SK-N-SH treated with all-trans-retinoic acid at 6 μM for 48 hours (cell line): Measurements from ENCODE around the gene RELL2.

Experiments used
- ATAC-seq: fragments of 200-7000 bp; cut with Tn5 transposase; 3 replicates; pipeline ENCODE4 v1.9.1; 2020; ENCODE audit warnings: mild to moderate bottlenecking, moderate library complexity
- ARNTL ChIP-seq: fragments of 450-650 bp; formaldehyde crosslinking; IDR thresholded peaks from 2 replicates; pipeline ENCODE4 v1.5.0; 2020; ENCODE audit warnings: low read depth, mild to moderate bottlenecking, moderate library complexity, borderline replicate concordance
- BACH2 ChIP-seq: fragments of 250-450 bp; sonication (Bioruptor Pico); IDR thresholded peaks from 2 replicates; pipeline ENCODE4 v1.9.0; 2021; ENCODE audit warnings: mild to moderate bottlenecking, borderline replicate concordance
- CSDC2 ChIP-seq: fragments of 250-450 bp; sonication (Bioruptor Pico); IDR thresholded peaks from 2 replicates; pipeline ENCODE4 v1.5.0; 2020; ENCODE audit warnings: mild to moderate bottlenecking, moderate library complexity
- ESRRG ChIP-seq: fragments of 250-450 bp; sonication (Bioruptor Pico); IDR thresholded peaks from 2 replicates; pipeline ENCODE4 v1.6.1; 2021; ENCODE audit warnings: mild to moderate bottlenecking
- GLIS3 ChIP-seq: fragments of 250-450 bp; sonication (Bioruptor Pico); IDR thresholded peaks from 2 replicates; pipeline ENCODE4 v1.5.0; 2020; ENCODE audit warnings: mild to moderate bottlenecking, moderate library complexity
- ISL1 ChIP-seq: fragments of 250-450 bp; sonication (Bioruptor Pico); IDR thresholded peaks from 2 replicates; pipeline ENCODE4 v2.1.2; 2022; ENCODE audit warnings: mild to moderate bottlenecking, moderate library complexity
- PPARA ChIP-seq: fragments of 250-450 bp; sonication (Bioruptor Pico); IDR thresholded peaks from 2 replicates; pipeline ENCODE4 v1.5.0; 2020; ENCODE audit warnings: mild to moderate bottlenecking, borderline replicate concordance
- RARB ChIP-seq: fragments of 250-450 bp; sonication (Bioruptor Pico); IDR thresholded peaks from 2 replicates; pipeline ENCODE4 v1.8.0; 2021; ENCODE audit warnings: mild to moderate bottlenecking, moderate library complexity
- SNAI2 ChIP-seq: fragments of 250-450 bp; sonication (Bioruptor Pico); IDR thresholded peaks from 2 replicates; pipeline ENCODE4 v1.5.0; 2020; ENCODE audit warnings: mild to moderate bottlenecking, moderate library complexity
- TCF4 ChIP-seq: fragments of 250-450 bp; sonication (Bioruptor Pico); IDR thresholded peaks from 2 replicates; pipeline ENCODE4 v1.8.0; 2021; ENCODE audit warnings: mild to moderate bottlenecking, moderate library complexity, borderline replicate concordance
- TOX ChIP-seq: fragments of 250-450 bp; sonication (Bioruptor Pico); IDR thresholded peaks from 2 replicates; pipeline ENCODE4 v1.8.0; 2021; ENCODE audit warnings: mild to moderate bottlenecking, moderate library complexity, borderline replicate concordance
- ZC3H10 ChIP-seq: fragments of 250-450 bp; sonication (Bioruptor Pico); IDR thresholded peaks from 2 replicates; pipeline ENCODE4 v1.5.1; 2021; ENCODE audit warnings: mild to moderate bottlenecking, moderate library complexity
- ZFP3 ChIP-seq: fragments of 250-450 bp; sonication (Bioruptor Pico); IDR thresholded peaks from 2 replicates; pipeline ENCODE4 v1.5.0; 2020; ENCODE audit warnings: mild to moderate bottlenecking, moderate library complexity
- ZFP30 ChIP-seq: fragments of 450-650 bp; formaldehyde crosslinking; IDR thresholded peaks from 2 replicates; pipeline ENCODE4 v1.5.0; 2022; ENCODE audit warnings: mild to moderate bottlenecking, moderate library complexity
- ZNF565 ChIP-seq: fragments of 450-650 bp; formaldehyde crosslinking; conservative IDR thresholded peaks from 2 replicates; pipeline ENCODE4 v1.5.0; 2020; ENCODE audit warnings: low read depth, mild to moderate bottlenecking, moderate library complexity
- ZNF70 ChIP-seq: fragments of 450-650 bp; formaldehyde crosslinking; IDR thresholded peaks from 2 replicates; pipeline ENCODE4 v1.5.0; 2020; ENCODE audit warnings: mild to moderate bottlenecking, moderate library complexity
- ZNF8 ChIP-seq: fragments of 450-650 bp; formaldehyde crosslinking; IDR thresholded peaks from 2 replicates; pipeline ENCODE4 v1.5.0; 2020; ENCODE audit warnings: mild to moderate bottlenecking, moderate library complexity
- TF ChIP-seq, protein P1 (sequence below): fragments of 250-450 bp; sonication (Bioruptor Pico); IDR thresholded peaks from 2 replicates; pipeline ENCODE4 v1.5.1; 2021; ENCODE audit warnings: mild to moderate bottlenecking, moderate library complexity
- TF ChIP-seq, protein P2 (sequence below): fragments of 250-450 bp; sonication (Bioruptor Pico); IDR thresholded peaks from 2 replicates; pipeline ENCODE4 v1.8.0; 2021; ENCODE audit warnings: low read depth, mild to moderate bottlenecking, moderate library complexity, borderline replicate concordance
- TF ChIP-seq, protein P3 (sequence below): fragments of 250-450 bp; sonication (Bioruptor Pico); IDR thresholded peaks from 2 replicates; pipeline ENCODE4 v1.8.0; 2020; ENCODE audit warnings: mild to moderate bottlenecking, moderate library complexity, borderline replicate concordance
- TF ChIP-seq, protein P4 (sequence below): fragments of 250-450 bp; sonication (Bioruptor Pico); IDR thresholded peaks from 2 replicates; pipeline ENCODE4 v1.5.1; 2020; ENCODE audit warnings: low read depth, mild to moderate bottlenecking, moderate library complexity
- TF ChIP-seq, protein P5 (sequence below): fragments of 250-450 bp; sonication (Bioruptor Pico); IDR thresholded peaks from 2 replicates; pipeline ENCODE4 v1.5.0; 2020; ENCODE audit warnings: mild to moderate bottlenecking, moderate library complexity

RELL2 gene

DNA sequence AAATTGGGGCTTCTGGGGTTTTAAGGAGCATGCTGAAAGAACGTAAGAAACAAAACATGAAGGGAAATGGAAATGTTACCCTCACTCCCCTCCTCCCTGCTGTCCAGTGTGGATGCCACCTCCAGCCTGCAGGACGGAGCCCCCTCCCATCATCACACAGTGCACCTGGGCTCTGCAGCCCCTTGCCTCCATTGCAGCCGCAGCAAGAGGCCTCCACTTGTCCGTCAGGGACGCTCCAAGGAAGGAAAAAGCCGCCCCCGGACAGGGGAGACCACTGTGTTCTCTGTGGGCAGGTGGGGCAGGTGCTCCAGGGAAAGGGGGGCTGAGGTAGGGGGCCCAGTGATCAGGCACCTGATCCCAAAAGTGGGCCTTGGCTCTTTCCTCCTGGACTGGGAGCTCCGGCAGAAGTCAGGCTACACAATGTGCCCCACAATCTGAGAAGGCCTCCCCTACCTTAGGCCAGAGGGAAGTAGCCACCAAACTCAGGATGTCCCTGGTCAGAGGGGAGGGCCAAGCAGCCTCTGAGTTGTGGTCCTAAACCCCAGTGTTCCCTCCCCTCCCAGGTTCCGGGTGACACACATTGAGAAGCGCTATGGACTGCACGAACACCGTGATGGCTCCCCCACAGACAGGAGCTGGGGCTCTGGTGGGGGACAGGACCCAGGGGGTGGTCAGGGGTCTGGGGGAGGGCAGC lies 2.7 kb downstream of the RELL2 start:
- no peak for ATAC-seq
- TF ChIP-seq ZFP30 (no peak), ZNF8 (no peak), CSDC2 (CRISPR knock-in tag) (no peak), BACH2 (CRISPR knock-in tag) (no peak), ESRRG (CRISPR knock-in tag) (no peak), ISL1 (no peak), TOX (CRISPR knock-in tag) (no peak), PPARA (CRISPR knock-in tag) (no peak), ZNF70 (no peak), ZC3H10 (CRISPR knock-in tag) (no peak), ARNTL (CRISPR knock-in tag) (no peak), ZNF565 (CRISPR knock-in tag) (no peak), TCF4 (CRISPR knock-in tag) (no peak), GLIS3 (CRISPR knock-in tag) (no peak), SNAI2 (CRISPR knock-in tag) (no peak)
- TF ChIP-seq, protein P1, sequence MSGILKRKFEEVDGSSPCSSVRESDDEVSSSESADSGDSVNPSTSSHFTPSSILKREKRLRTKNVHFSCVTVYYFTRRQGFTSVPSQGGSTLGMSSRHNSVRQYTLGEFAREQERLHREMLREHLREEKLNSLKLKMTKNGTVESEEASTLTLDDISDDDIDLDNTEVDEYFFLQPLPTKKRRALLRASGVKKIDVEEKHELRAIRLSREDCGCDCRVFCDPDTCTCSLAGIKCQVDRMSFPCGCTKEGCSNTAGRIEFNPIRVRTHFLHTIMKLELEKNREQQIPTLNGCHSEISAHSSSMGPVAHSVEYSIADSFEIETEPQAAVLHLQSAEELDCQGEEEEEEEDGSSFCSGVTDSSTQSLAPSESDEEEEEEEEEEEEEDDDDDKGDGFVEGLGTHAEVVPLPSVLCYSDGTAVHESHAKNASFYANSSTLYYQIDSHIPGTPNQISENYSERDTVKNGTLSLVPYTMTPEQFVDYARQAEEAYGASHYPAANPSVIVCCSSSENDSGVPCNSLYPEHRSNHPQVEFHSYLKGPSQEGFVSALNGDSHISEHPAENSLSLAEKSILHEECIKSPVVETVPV (CRISPR knock-in tag): no peak
- TF ChIP-seq, protein P2, sequence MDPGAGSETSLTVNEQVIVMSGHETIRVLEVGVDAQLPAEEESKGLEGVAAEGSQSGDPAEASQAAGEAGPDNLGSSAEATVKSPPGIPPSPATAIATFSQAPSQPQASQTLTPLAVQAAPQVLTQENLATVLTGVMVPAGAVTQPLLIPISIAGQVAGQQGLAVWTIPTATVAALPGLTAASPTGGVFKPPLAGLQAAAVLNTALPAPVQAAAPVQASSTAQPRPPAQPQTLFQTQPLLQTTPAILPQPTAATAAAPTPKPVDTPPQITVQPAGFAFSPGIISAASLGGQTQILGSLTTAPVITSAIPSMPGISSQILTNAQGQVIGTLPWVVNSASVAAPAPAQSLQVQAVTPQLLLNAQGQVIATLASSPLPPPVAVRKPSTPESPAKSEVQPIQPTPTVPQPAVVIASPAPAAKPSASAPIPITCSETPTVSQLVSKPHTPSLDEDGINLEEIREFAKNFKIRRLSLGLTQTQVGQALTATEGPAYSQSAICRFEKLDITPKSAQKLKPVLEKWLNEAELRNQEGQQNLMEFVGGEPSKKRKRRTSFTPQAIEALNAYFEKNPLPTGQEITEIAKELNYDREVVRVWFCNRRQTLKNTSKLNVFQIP (CRISPR knock-in tag): no peak
- TF ChIP-seq, protein P3, sequence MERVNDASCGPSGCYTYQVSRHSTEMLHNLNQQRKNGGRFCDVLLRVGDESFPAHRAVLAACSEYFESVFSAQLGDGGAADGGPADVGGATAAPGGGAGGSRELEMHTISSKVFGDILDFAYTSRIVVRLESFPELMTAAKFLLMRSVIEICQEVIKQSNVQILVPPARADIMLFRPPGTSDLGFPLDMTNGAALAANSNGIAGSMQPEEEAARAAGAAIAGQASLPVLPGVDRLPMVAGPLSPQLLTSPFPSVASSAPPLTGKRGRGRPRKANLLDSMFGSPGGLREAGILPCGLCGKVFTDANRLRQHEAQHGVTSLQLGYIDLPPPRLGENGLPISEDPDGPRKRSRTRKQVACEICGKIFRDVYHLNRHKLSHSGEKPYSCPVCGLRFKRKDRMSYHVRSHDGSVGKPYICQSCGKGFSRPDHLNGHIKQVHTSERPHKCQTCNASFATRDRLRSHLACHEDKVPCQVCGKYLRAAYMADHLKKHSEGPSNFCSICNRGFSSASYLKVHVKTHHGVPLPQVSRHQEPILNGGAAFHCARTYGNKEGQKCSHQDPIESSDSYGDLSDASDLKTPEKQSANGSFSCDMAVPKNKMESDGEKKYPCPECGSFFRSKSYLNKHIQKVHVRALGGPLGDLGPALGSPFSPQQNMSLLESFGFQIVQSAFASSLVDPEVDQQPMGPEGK: no peak
- TF ChIP-seq, protein P4, sequence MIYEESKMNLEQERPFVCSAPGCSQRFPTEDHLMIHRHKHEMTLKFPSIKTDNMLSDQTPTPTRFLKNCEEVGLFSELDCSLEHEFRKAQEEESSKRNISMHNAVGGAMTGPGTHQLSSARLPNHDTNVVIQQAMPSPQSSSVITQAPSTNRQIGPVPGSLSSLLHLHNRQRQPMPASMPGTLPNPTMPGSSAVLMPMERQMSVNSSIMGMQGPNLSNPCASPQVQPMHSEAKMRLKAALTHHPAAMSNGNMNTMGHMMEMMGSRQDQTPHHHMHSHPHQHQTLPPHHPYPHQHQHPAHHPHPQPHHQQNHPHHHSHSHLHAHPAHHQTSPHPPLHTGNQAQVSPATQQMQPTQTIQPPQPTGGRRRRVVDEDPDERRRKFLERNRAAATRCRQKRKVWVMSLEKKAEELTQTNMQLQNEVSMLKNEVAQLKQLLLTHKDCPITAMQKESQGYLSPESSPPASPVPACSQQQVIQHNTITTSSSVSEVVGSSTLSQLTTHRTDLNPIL (CRISPR knock-in tag): no peak
- TF ChIP-seq, protein P5, sequence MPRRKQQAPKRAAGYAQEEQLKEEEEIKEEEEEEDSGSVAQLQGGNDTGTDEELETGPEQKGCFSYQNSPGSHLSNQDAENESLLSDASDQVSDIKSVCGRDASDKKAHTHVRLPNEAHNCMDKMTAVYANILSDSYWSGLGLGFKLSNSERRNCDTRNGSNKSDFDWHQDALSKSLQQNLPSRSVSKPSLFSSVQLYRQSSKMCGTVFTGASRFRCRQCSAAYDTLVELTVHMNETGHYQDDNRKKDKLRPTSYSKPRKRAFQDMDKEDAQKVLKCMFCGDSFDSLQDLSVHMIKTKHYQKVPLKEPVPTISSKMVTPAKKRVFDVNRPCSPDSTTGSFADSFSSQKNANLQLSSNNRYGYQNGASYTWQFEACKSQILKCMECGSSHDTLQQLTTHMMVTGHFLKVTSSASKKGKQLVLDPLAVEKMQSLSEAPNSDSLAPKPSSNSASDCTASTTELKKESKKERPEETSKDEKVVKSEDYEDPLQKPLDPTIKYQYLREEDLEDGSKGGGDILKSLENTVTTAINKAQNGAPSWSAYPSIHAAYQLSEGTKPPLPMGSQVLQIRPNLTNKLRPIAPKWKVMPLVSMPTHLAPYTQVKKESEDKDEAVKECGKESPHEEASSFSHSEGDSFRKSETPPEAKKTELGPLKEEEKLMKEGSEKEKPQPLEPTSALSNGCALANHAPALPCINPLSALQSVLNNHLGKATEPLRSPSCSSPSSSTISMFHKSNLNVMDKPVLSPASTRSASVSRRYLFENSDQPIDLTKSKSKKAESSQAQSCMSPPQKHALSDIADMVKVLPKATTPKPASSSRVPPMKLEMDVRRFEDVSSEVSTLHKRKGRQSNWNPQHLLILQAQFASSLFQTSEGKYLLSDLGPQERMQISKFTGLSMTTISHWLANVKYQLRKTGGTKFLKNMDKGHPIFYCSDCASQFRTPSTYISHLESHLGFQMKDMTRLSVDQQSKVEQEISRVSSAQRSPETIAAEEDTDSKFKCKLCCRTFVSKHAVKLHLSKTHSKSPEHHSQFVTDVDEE: no peak

DNA sequence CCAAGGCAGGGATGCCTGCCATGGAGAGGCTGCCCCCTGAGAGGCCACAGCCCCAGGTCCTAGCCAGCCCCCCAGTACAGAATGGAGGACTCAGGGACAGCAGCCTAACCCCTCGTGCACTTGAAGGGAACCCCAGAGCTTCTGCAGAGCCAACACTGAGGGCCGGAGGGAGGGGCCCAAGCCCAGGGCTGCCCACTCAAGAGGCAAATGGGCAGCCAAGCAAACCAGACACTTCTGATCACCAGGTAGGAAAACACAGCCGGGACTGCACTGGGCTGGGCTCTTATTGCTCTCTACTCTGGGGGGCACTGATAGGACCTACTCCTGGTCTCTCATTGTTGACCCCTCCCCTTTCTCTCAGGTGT lies 3.2 kb downstream of the RELL2 start:
- TF ChIP-seq ZNF70 (no peak), ZC3H10 (CRISPR knock-in tag) (no peak), TOX (CRISPR knock-in tag) (no peak), ZNF565 (CRISPR knock-in tag) (no peak), ZFP3 (CRISPR knock-in tag) (no peak), ZFP30 (no peak), BACH2 (CRISPR knock-in tag) (no peak), GLIS3 (CRISPR knock-in tag) (no peak), RARB (CRISPR knock-in tag) (no peak), TCF4 (CRISPR knock-in tag) (no peak), ZNF8 (no peak), ISL1 (no peak), ARNTL (CRISPR knock-in tag) (no peak)
- TF ChIP-seq, protein P4 (CRISPR knock-in tag): no peak
- TF ChIP-seq, protein P3: no peak
- TF ChIP-seq, protein P2 (CRISPR knock-in tag): no peak
- no peak for ATAC-seq
